ENCODE results near the gene TBL3.
A peak's percentile ranks its signal among the peaks of the same experiment; 100 is the strongest.

The TBL3 gene

DNA sequence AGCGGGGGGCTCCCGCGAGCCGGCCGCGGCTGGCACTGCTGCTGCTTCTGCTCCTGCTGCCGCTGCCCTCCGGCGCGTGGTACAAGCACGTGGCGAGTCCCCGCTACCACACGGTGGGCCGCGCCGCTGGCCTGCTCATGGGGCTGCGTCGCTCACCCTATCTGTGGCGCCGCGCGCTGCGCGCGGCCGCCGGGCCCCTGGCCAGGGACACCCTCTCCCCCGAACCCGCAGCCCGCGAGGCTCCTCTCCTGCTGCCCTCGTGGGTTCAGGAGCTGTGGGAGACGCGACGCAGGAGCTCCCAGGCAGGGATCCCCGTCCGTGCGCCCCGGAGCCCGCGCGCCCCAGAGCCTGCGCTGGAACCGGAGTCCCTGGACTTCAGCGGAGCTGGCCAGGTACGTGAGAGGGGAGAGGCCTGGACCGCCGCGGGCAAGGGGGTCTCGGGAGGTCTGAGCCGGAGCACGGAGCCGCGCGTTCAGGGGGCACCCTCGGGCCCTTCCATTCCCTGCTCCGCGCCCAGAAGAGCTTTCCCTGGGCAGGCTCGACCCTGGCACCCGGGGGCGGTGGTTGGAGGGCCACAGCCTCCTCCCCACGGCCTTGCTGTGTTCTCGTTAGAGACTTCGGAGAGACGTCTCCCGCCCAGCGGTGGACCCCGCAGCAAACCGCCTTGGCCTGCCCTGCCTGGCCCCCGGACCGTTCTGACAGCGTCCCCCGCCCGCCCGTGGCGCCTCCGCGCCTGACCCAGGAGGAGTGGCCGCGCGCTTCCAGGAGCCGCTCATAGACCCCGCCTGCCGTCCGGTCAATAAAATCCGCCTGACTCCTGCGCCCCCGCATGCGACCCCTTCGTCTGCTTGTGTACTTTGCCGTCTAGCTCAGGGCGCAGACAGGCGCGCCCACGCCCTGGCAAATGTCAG is 48.3 kb downstream of the TBL3 start:
- Histone ChIP-seq H3K27ac (ENCODE audit: low read length) (no peak overlapping the region), H3K9ac (ENCODE audit: low read depth, low read length) (no peak overlapping the region), H3K4me3 (ENCODE audit: low read length) (peak overlapping the region; percentile 50; the same call in 1 of the 2 replicates), H3K4me1 (ENCODE audit: insufficient read depth, low read length) (no peaks in the 10 kb centered on the region; the same call in 1 of the 2 replicates), H3K9me3 (ENCODE audit: insufficient read depth, low read depth, low read length) (no peaks in the 10 kb centered on the region), H3K27me3 (ENCODE audit: insufficient read depth, low read length) (peaks cover 70% of the 10 kb centered on the region), H3K36me3 (ENCODE audit: insufficient read depth, low read depth, low read length) (no peaks in the 10 kb centered on the region)

DNA sequence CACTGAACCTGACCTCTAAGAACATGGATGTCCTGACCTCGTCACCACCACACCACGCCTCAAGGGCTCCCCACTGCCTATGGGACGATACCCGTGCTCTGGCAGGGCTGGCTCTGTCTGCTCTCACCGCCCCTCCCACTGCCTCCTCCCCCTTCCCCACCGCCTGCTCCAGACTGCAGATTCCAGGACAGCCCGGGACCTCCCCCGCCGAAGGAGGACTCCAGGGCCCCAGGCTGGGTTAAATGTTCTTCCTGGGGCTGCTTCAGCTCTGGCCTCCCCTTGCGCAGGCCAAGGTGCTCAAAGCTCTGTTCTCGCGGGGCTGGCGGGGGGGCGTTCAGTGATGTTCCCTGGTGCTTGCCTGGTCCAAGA is 50.9 kb downstream of the TBL3 start:
- peaks cover 82% of the 10 kb centered on the region for H3K27me3 ChIP-seq (ENCODE audit: insufficient read depth, low read length)
- no peak overlapping the region for H3K27ac ChIP-seq (ENCODE audit: low read length)
- no peaks in the 10 kb centered on the region for H3K9me3 ChIP-seq (ENCODE audit: insufficient read depth, low read depth, low read length)
- H3K4me1 ChIP-seq (ENCODE audit: insufficient read depth, low read length) = no peaks in the 10 kb centered on the region; the same call in 1 of the 2 replicates
- H3K9ac ChIP-seq (ENCODE audit: low read depth, low read length) = peak overlapping the region; percentile 62; the same call in 1 of the 2 replicates
- H3K4me3 ChIP-seq (ENCODE audit: low read length) = peak overlapping the region; percentile 68
- H3K36me3 ChIP-seq (ENCODE audit: insufficient read depth, low read depth, low read length) = no peaks in the 10 kb centered on the region

DNA sequence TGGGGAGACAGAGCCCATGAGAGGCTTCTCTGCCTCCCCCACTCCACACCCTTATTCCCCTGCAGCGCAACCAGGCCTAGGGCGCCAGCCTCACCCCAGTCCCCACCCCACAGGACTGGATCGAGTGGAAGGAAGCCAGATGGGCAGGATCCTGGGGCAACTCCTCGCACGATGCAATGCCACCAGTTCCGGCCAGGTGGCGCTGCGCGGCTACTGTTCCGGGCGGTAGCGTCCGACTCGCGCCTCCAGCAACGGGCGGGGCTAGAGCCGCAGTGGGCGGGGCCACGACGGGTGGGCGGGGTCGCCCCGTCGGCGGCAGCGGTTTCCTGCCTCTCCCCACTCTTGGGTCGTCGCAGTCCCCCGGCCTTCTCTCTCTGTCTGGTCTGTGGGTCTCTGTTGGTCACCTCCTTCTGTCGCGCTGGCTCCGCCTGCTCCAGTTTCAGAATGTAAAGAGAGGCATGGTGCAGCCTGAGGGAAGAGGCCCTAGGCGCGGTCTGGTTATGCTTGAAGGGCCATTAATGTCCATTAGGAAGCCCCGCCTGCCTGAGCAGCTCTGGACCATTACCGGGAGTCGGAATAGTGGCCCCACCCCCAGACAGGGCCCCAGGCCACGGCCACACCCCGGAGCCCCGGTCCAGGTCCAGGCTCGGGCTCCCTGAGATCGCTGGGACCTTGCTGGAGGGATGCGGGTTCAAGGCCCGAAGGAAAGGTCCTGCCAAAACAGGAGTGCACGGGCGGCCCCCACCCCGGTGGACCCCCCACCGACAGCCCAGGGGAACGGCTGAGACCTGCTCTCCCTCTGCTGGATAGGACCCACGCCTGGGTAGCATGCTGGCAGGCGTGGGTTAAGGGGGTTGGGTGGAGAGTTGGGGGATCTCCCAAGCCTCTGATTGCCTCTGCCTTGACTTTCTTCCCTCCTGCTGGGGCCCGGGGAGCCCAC is 51.5 kb downstream of the TBL3 start:
- Histone ChIP-seq H3K27ac (ENCODE audit: low read length) (no peak overlapping the region), H3K4me3 (ENCODE audit: low read length) (peak overlapping the region; percentile 68), H3K9me3 (ENCODE audit: insufficient read depth, low read depth, low read length) (no peaks in the 10 kb centered on the region), H3K27me3 (ENCODE audit: insufficient read depth, low read length) (peaks cover 83% of the 10 kb centered on the region), H3K9ac (ENCODE audit: low read depth, low read length) (peak overlapping the region; percentile 62; the same call in 1 of the 2 replicates), H3K4me1 (ENCODE audit: insufficient read depth, low read length) (no peaks in the 10 kb centered on the region; the same call in 1 of the 2 replicates), H3K36me3 (ENCODE audit: insufficient read depth, low read depth, low read length) (no peaks in the 10 kb centered on the region)

DNA sequence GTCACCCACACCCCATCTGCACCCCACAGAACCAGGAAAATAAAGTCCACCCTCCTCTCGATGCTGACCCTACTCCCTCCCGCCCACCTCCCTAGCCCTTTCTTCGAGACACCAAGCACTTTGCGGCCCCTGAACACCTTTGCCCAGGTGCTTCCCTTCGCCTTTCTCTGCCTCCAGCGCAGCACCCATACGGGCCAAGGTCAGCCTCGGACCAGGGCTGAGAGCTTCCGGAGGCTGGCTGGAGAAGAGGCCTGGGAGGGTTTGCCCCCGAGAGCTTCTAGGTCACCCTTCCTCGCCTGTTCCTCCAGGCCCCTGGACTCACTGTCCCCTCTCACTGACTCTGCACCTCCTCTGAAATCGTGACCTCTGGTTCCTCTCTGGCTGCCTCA is 52.2 kb downstream of the TBL3 start:
- no peak overlapping the region for H3K27ac ChIP-seq (ENCODE audit: low read length)
- H3K4me3 ChIP-seq (ENCODE audit: low read length) = peak overlapping the region; percentile 66; the same call in 1 of the 2 replicates
- H3K27me3 ChIP-seq (ENCODE audit: insufficient read depth, low read length) = peaks cover 81% of the 10 kb centered on the region
- H3K9ac ChIP-seq (ENCODE audit: low read depth, low read length) = no peak overlapping the region
- H3K36me3 ChIP-seq (ENCODE audit: insufficient read depth, low read depth, low read length) = no peaks in the 10 kb centered on the region
- no peaks in the 10 kb centered on the region for H3K9me3 ChIP-seq (ENCODE audit: insufficient read depth, low read depth, low read length)
- H3K4me1 ChIP-seq (ENCODE audit: insufficient read depth, low read length) = no peaks in the 10 kb centered on the region; the same call in 1 of the 2 replicates

DNA sequence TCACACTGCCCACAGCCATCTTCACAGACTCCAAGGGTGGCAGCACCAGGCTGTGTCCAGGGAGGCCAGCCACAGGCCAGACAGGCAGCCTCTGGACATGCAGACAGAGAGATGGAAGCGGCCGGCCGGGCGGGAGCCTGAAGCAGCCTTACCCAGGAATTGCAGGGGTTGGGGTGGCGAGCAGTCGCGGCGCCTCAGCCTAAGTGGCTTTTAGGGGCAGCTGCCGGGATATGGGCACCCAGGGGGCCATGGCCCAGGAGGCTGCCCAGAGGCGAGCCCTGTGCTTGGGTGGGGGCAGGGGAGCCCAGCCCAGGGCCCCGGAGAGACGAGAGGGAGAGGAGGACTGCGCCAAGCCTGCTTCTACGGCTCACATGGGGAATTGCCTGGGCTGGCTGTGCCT is 53.4 kb downstream of the TBL3 start:
- H3K27me3 ChIP-seq (ENCODE audit: insufficient read depth, low read length) = peaks cover 69% of the 10 kb centered on the region
- no peak overlapping the region for H3K4me3 ChIP-seq (ENCODE audit: low read length)
- H3K9ac ChIP-seq (ENCODE audit: low read depth, low read length) = no peak overlapping the region
- H3K27ac ChIP-seq (ENCODE audit: low read length) = no peak overlapping the region
- no peaks in the 10 kb centered on the region for H3K9me3 ChIP-seq (ENCODE audit: insufficient read depth, low read depth, low read length)
- no peaks in the 10 kb centered on the region; the same call in 1 of the 2 replicates for H3K4me1 ChIP-seq (ENCODE audit: insufficient read depth, low read length)
- H3K36me3 ChIP-seq (ENCODE audit: insufficient read depth, low read depth, low read length) = no peaks in the 10 kb centered on the region

DNA sequence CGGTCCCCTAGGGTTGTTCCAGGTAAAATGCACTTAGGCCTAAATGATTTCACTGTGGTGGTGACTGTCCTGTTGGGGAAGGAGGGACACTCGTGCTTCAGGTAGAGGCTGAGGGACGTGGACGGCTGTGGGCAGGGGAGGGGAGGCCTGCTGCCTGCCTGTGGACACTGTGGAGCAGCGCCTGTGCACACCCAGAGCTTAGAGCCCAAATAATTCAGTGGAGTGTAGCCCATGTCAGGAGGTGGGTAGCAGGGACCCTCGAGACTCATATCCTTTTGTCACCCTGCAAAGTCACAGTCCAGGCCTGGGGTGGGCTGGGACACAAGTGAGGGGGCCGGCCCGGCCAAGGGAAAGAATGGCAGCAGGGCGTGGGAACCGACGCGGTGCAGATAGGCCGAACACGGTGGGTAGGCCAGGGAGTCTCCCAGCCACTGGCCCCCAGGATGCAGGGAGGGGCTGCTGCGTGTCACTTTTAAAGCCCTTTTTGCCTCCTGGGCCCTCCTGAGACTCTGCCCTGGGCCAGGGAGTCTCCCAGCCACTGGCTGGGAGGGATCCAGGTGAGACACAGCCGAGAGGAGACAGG is 54.1 kb downstream of the TBL3 start:
- Histone ChIP-seq H3K9me3 (ENCODE audit: insufficient read depth, low read depth, low read length) (no peaks in the 10 kb centered on the region), H3K27ac (ENCODE audit: low read length) (no peak overlapping the region), H3K4me1 (ENCODE audit: insufficient read depth, low read length) (no peaks in the 10 kb centered on the region; the same call in 1 of the 2 replicates), H3K27me3 (ENCODE audit: insufficient read depth, low read length) (peaks cover 62% of the 10 kb centered on the region), H3K36me3 (ENCODE audit: insufficient read depth, low read depth, low read length) (no peaks in the 10 kb centered on the region), H3K9ac (ENCODE audit: low read depth, low read length) (no peak overlapping the region), H3K4me3 (ENCODE audit: low read length) (no peak overlapping the region; the same call in 1 of the 2 replicates)

DNA sequence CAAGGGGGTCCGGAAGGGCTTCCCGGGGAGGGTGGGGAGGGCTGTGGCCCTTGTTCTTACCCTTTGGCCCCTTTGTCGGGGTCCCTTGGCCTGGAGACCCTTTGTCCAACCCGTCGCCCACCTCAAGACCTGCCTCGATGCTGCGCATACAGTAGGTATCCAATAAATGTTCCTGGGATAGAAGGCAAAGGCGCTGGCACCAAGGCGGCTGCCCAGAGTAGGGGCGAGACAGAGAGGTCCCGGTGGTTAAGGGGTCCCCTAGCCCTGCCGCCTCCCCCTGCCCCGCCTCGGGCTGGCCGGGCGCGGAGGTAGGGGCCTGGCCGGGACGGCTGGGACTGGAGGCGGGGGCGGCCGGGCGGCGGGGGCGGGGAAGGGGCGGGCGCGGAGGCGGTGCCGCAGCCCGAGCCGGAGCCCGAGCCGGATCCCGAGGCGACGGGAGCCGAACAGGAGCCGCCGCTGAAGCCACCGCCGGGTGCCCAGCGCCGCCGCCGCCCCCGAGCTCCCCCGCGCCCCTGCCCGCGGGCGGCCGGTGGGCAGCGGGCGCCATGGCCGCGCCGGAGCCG is 54.7 kb downstream of the TBL3 start, which contains the start of gene NHERF2:
NHERF2 (plus strand) TSS at position 442 of the 563 bp plus-strand sequence; CDS start at position 546, 104 bp downstream.
- Histone ChIP-seq H3K4me3 (ENCODE audit: low read length) (peak within 1 kb of the TSS; percentile 60), H3K9me3 (ENCODE audit: insufficient read depth, low read depth, low read length) (no peaks in the 10 kb centered on the region), H3K36me3 (ENCODE audit: insufficient read depth, low read depth, low read length) (no peaks in the 10 kb centered on the region), H3K9ac (ENCODE audit: low read depth, low read length) (no peak within 1 kb of the TSS), H3K4me1 (ENCODE audit: insufficient read depth, low read length) (no peaks in the 10 kb centered on the region; the same call in 1 of the 2 replicates), H3K27ac (ENCODE audit: low read length) (no peak within 1 kb of the TSS), H3K27me3 (ENCODE audit: insufficient read depth, low read length) (peaks cover 56% of the 10 kb centered on the region)

DNA sequence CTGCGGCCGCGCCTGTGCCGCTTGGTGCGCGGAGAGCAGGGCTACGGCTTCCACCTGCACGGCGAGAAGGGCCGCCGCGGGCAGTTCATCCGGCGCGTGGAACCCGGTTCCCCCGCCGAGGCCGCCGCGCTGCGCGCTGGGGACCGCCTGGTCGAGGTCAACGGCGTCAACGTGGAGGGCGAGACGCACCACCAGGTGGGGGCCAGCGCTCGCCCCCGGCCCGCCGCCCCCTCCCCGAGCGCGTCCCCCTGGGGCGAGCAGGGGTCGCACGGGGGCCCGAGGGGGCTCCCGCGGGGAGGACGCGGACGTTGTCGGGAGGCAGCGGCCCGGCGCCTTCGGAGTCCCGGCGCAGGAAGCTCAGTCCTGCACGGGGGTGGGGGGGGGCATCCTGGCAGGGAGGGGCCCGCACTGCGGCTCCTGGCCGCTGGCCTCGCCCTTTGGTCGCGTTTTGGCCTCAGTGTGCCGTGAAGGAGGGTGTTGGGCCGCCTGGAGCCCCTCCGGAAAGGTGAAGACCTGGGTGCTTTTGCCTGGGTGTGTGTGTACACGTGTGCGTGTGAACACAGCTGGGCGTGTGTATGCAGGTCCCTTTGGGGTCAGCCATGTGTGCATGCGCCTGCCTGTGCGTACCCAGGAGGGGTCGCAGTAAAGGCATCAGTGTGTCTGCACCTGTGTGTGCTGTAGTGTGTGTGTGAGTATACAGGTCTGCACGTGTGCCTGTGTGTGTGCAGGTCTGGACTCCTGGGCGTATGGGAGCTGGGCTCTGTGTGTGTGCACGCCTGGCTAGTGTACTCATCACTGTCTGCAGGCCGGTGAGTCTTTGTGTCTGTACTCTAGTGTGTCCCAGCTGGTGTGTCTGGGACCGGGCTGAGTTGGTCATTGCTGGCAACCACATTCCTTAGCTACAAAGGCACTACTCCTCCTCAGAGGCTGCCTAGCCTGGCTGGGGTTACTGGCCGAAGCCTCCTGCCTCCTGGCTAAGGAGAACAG is 55.5 kb downstream of the TBL3 start:
- Histone ChIP-seq H3K4me1 (ENCODE audit: insufficient read depth, low read length) (no peaks in the 10 kb centered on the region; the same call in 1 of the 2 replicates), H3K9ac (ENCODE audit: low read depth, low read length) (no peak overlapping the region)

DNA sequence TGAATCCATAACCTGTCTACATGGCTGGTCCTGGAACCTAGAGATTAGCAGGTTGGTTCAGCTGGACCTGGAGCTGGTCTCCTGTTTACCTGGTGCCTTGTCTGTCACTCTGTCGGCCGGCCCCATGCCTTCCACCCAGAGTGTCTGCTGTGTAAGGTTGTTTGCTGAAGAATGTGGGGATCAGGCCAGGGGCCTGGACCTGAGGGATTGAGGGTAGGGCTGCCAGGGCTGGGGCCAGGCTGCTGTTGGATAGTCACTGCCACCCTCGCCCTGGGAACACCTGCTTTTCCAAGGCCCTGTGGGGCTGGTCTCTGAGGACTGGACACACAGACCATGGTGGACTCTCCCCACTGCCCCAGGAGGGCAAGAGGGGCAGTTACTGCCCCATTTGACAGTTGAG is 56.3 kb downstream of the TBL3 start:
- no peaks in the 10 kb centered on the region; the same call in 1 of the 2 replicates for H3K4me1 ChIP-seq (ENCODE audit: insufficient read depth, low read length)
- no peak overlapping the region for H3K4me3 ChIP-seq (ENCODE audit: low read length)
- H3K9ac ChIP-seq (ENCODE audit: low read depth, low read length) = no peak overlapping the region
- H3K27ac ChIP-seq (ENCODE audit: low read length) = no peak overlapping the region
- H3K27me3 ChIP-seq (ENCODE audit: insufficient read depth, low read length) = peaks cover 43% of the 10 kb centered on the region
- H3K9me3 ChIP-seq (ENCODE audit: insufficient read depth, low read depth, low read length) = no peaks in the 10 kb centered on the region
- H3K36me3 ChIP-seq (ENCODE audit: insufficient read depth, low read depth, low read length) = no peaks in the 10 kb centered on the region

More for the DNA sequence above, 55.5 kb downstream of the TBL3 start:
- Histone ChIP-seq H3K4me3 (ENCODE audit: low read length) (peak overlapping the region; percentile 60), H3K27ac (ENCODE audit: low read length) (no peak overlapping the region), H3K9me3 (ENCODE audit: insufficient read depth, low read depth, low read length) (no peaks in the 10 kb centered on the region), H3K36me3 (ENCODE audit: insufficient read depth, low read depth, low read length) (no peaks in the 10 kb centered on the region), H3K27me3 (ENCODE audit: insufficient read depth, low read length) (peaks cover 49% of the 10 kb centered on the region)

DNA sequence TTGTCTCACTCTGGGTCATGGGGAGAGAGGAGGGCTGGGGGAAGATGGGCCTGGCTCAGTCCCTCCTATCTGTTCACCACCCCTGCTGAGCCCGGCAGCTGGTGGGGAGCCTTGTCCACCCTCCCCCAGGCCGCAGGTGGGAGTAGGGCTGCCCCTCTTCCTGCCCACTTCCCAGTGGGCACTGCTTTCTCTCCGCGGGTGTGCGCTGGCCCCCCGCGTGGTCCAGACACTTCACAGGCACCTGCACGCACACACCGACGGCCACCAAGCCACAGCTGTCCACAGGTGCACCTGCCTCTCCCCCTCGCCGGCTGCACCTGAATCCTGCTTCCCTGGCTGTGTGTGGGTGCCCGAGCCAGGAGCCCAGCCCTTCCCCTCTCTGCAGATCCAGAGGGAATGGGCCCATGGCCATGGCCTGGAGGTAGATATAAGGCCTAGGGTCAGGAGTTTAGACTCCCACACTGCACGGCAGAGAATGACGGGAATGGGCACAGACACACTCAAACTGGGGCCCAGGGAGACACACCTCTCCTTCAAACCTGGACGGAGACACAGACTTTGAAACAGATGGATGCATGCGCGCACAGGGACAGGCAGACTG is 56.9 kb downstream of the TBL3 start:
- no peaks in the 10 kb centered on the region; the same call in 1 of the 2 replicates for H3K4me1 ChIP-seq (ENCODE audit: insufficient read depth, low read length)
- no peak overlapping the region for H3K4me3 ChIP-seq (ENCODE audit: low read length)
- H3K9ac ChIP-seq (ENCODE audit: low read depth, low read length) = no peak overlapping the region

More for the DNA sequence above, 56.9 kb downstream of the TBL3 start:
- Histone ChIP-seq H3K36me3 (ENCODE audit: insufficient read depth, low read depth, low read length) (no peaks in the 10 kb centered on the region), H3K27me3 (ENCODE audit: insufficient read depth, low read length) (peaks cover 42% of the 10 kb centered on the region), H3K27ac (ENCODE audit: low read length) (no peak overlapping the region), H3K9me3 (ENCODE audit: insufficient read depth, low read depth, low read length) (no peaks in the 10 kb centered on the region)

Measured in iPS-20b (cell line).